Spleen (tissue), 11 donors: ENCODE results near the gene PLVAP. TPM values are rescaled to one million over a fixed set of nuclear protein-coding genes. Genes with fewer than 3 reads are reported as not detected.
A peak's percentile ranks its signal among the peaks of the same experiment; 100 is the strongest.

ENCODE experiments used
- DNase-seq: peaks from one replicate; pipeline ENCODE4 v3.0.0-alpha.2; 2020
- H3K27ac ChIP-seq, 8 donors: fragments of 200-600 bp; sonication (generic) in 7 of 8; 1 replicate in 4 of 8; 2 replicates in 4 of 8; pipeline versions ENCODE4 v1.5.0 to v1.8.0; 2016 to 2021; ENCODE audit warnings: inconsistent platforms in 4 of 8, mild to moderate bottlenecking in 4 of 8, moderate library complexity in 1 of 8
- H3K27me3 ChIP-seq, 7 donors: fragments of 200-600 bp; sonication (generic) in 6 of 7; replicated peaks in 1 of 7; 1 replicate in 4 of 7; 2 replicates in 3 of 7; pipeline versions ENCODE4 v1.5.0 to v1.8.0; 2016 to 2021; ENCODE audit warnings: inconsistent platforms in 3 of 7, mild to moderate bottlenecking in 1 of 7
- H3K36me3 ChIP-seq, 6 donors: fragments of 200-600 bp; sonication (generic) in 5 of 6; 1 replicate in 4 of 6; 2 replicates in 2 of 6; pipeline versions ENCODE4 v1.5.0 to v1.8.0; 2016 to 2021; ENCODE audit warnings: inconsistent platforms in 2 of 6
- H3K4me1 ChIP-seq, 6 donors: fragments of 200-600 bp; sonication (generic) in 5 of 6; 1 replicate in 3 of 6; 2 replicates in 3 of 6; pipeline versions ENCODE4 v1.5.0 to v1.8.0; 2016 to 2021; ENCODE audit warnings: inconsistent platforms in 3 of 6
- H3K4me3 ChIP-seq, 8 donors: fragments of 200-600 bp; sonication (generic) in 7 of 8; 1 replicate in 4 of 8; 2 replicates in 4 of 8; pipeline versions ENCODE4 v1.5.0 to v1.8.0; 2016 to 2021; ENCODE audit warnings: inconsistent platforms in 4 of 8, mild to moderate bottlenecking in 4 of 8, moderate library complexity in 2 of 8
- H3K9me3 ChIP-seq, 8 donors: fragments of 200-600 bp; sonication (generic) in 7 of 8; 1 replicate in 4 of 8; 2 replicates in 4 of 8; pipeline versions ENCODE4 v1.5.0 to v1.8.0; 2016 to 2021; ENCODE audit warnings: inconsistent platforms in 4 of 8
- CTCF ChIP-seq, 11 experiments: fragments of 200-600 bp in 7 of 11; fragments of 450-650 bp in 4 of 11; sonication (generic) in 4 of 11; IDR thresholded peaks in 8 of 11; conservative IDR thresholded peaks in 3 of 11; 1 replicate in 7 of 11; 2 replicates in 4 of 11; pipeline versions ENCODE4 v1.4.0 to v1.8.0; 2016 to 2021; ENCODE audit warnings: antibody characterized with exemption in 11 of 11, inconsistent platforms in 4 of 11, mild to moderate bottlenecking in 1 of 11
- POLR2A ChIP-seq, 3 donors: fragments of 450-650 bp; IDR thresholded peaks; one replicate each; pipeline ENCODE4 v1.5.1; 2017; ENCODE audit warnings: antibody characterized with exemption in 3 of 3, mild to moderate bottlenecking in 1 of 3
- POLR2AphosphoS5 ChIP-seq, 3 donors: sonication (generic); formaldehyde crosslinking; IDR thresholded peaks; one replicate each; pipeline ENCODE4 v1.5.1; 2017; ENCODE audit warnings: antibody characterized with exemption in 3 of 3
- WGBS, 5 donors: extraction: QIAGEN DNeasy Blood & Tissue Kit in 3 of 5; methylation state at CpG; one replicate each; pipeline versions ENCODE4 v1.1.5 to v1.1.7; 2013 to 2018; 5-methylcytosine and 5-hydroxymethylcytosine counted together
- intact Hi-C: fragments of 100-400 bp; cut with DNase I; formaldehyde crosslinking; loops from one replicate; pipeline ENCODE4 v1.15.0; 2023; ENCODE audit warnings: low total_unique reads
- polyA plus RNA-seq, 3 donors: library from polyadenylated mRNA; stranded (reverse); fragments of 200-250 nt; gene quantifications; one replicate each; pipeline ENCODE4 v1.2.1, GENCODE V29; 2013
- total RNA-seq, 7 donors: library from RNA; depleted of rRNA in 3 of 7; stranded (reverse); fragments of >200 nt in 3 of 7; fragmentation: NEBNext Ultra II Directional in 4 of 7; extraction: Animal tissue kit (Norgen Biotek cat#: 25700) in 4 of 7; gene quantifications; one replicate each; pipeline versions ENCODE4 v1.1.0 to v1.2.1, GENCODE V29; 2016 to 2021
- donor health status: healthy with polysubstance abuse.
- donor health status: DM: no; HTN: no; CAD: no; lungs with moderate emphysema.
- donor health status: DM: no; HTN: no; CAD: no.
- donor health status: Bipolar disorder and iron deficiency.
- donor health status: healthy.
- donor health status: DM: no; HTN: no; CAD: no.
- donor health status: DM: yes; HTN: yes; CAD: no.

PLVAP gene
- total and polyA plus RNA-seq, 10 donors = 26.6 to 555 (median 266) TPM

DNA sequence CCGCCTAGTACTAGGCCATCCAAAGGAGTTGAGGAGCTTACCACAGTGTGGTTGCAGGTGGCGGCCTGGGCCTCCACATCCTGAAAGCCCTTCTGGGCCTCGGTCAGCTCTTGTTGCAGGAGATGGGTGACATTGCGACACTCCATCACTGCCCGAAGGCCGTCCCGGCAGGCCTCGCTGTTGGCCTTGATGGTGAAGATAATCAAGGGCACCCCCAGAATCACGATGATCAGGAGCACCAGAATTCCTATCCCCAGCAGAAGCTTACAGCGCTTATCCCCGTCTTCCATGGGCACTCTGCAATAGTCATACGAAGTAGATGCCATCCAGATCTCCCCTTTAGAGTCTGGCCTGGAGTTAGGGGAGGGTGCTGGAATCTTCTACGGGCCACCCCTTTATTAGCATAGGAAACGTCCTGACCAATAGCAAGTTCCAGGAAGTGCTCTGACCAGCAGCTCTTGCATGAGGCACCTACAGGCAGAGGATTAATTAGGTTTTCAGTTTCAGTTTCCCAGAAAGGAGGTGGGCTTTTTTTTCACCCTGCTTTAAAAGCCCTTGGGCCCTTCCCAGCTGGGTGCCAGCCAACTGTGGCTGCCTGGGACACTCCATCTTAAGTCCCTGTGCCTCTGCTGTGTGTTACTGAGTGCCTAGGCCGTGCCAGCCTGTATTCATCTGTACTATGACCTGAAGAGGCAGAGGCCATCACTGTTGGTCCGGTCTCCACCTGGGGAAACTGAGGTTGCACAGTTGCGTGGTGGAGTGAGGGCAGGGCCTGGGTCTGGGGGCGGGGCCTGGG, 28.3 kb upstream of the PLVAP start, which contains the start of gene BST2:
Gene BST2, minus strand, starts transcription at position 381 of the 796 bp plus-strand sequence. Its CDS starts 55 bp downstream, at position 326.
- peak; percentile 86 for DNase-seq
- Histone ChIP-seq H3K27ac (peak within 1 kb of the TSS; percentile 91 to 97 (median 94)), H3K27me3 (no peaks in the 10 kb centered on the region), H3K4me1 (peaks cover 25 to 81% (median 61%) of the 10 kb centered on the region in 6 donors), H3K9me3 (no peaks in the 10 kb centered on the region), H3K36me3 (peaks cover 0 to 40% (median 16%) of the 10 kb centered on the region in 6 donors), H3K4me3 (peak within 1 kb of the TSS; percentile 60 to 80 (median 70))
- 1 to 8% (median 4%) methylated on average over 14 to 18 of the region's 18 CpGs for WGBS, 5 donors
- TF ChIP-seq CTCF (IDR thresholded peaks at IDR 0.05 in 8 of 11, conservative IDR thresholded peaks at IDR 0.05 in 3 of 11) (peak in 3 of 11 experiments; percentile 19 to 29 (median 24)), POLR2AphosphoS5 (IDR thresholded peaks at IDR 0.05) (peak; percentile 54 to 76 (median 63)), POLR2A (IDR thresholded peaks at IDR 0.05) (peak in 1 of 3 donors; percentile 42)
- intact Hi-C loops = no loop called here

DNA sequence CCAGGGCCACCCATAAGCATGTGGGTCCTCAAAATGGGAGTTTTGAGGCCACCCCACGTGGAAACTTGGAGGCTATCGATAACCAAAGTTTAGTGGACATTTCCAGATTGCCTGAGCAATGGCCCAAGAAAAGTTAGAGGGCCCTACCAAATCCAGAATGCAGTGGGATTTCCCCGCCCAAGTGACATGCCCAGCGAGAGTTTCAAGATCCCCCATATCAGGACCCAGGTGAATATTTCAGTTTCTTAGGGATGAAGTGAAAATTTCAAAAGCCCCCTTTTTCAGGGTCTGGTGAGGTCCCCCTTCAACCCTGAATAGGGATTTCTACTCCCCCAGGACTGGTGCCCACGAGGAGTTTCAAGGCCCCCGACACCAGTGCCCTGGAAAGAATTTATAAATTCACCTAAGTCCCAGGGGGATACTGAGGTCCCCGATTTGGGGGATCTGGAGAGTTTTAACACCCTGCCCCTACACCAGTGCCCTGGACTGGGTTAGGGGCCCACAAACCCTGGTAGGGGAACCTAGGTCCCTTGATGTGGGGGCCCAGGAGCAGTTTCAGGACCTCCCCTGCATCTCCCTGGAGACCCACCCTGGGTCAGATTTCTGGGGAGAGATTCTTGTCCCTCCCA, 27.6 kb upstream of the PLVAP start:
- no peaks in the 10 kb centered on the region for H3K27me3 ChIP-seq
- DNase-seq = no peak
- intact Hi-C loops = no loop called here
- no peaks in the 10 kb centered on the region for H3K9me3 ChIP-seq
- peaks cover 0 to 43% (median 24%) of the 10 kb centered on the region in 6 donors for H3K36me3 ChIP-seq
- peak overlapping the region; percentile 91 to 97 (median 94) for H3K27ac ChIP-seq
- 9 to 34% (median 22%) methylated on average over 7 of the region's 7 CpGs for WGBS, 5 donors
- TF ChIP-seq POLR2A (IDR thresholded peaks at IDR 0.05) = no peak
- no peak for TF ChIP-seq POLR2AphosphoS5 (IDR thresholded peaks at IDR 0.05)
- TF ChIP-seq CTCF (IDR thresholded peaks at IDR 0.05 in 8 of 11, conservative IDR thresholded peaks at IDR 0.05 in 3 of 11) = no peak
- H3K4me3 ChIP-seq = peak overlapping the region; percentile 60 to 80 (median 70)
- peaks cover 25 to 79% (median 59%) of the 10 kb centered on the region in 6 donors for H3K4me1 ChIP-seq

DNA sequence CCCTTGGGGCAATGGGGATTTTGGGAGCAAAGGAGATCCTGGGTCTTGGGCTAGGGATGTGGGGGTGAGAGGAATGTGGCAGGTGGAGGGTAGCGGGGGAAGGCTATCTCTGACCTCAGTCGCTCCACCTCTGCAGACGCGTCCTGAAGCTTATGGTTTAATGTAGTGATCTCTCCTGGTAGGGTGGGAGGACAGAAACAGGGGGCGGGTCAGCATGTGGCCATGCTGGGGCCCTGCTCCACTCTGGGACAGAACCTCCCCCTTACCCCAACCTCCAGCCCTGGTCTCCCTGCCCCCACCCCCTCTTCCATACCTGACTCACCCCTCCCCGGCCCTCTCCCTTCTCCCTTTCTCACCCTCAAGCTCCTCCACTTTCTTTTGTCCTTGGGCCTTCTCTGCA, 26.9 kb upstream of the PLVAP start:
- no peaks in the 10 kb centered on the region for H3K27me3 ChIP-seq
- no peak for DNase-seq
- peak overlapping the region; percentile 60 to 80 (median 70) for H3K4me3 ChIP-seq
- no peaks in the 10 kb centered on the region for H3K9me3 ChIP-seq
- intact Hi-C loops = no loop called here
- 22 to 48% (median 41%) methylated on average over 6 of the region's 6 CpGs for WGBS, 5 donors
- TF ChIP-seq POLR2AphosphoS5 (IDR thresholded peaks at IDR 0.05) (no peak), POLR2A (IDR thresholded peaks at IDR 0.05) (no peak), CTCF (IDR thresholded peaks at IDR 0.05 in 8 of 11, conservative IDR thresholded peaks at IDR 0.05 in 3 of 11) (no peak)
- peak overlapping the region; percentile 36 to 97 (median 94) for H3K27ac ChIP-seq
- peaks cover 0 to 48% (median 26%) of the 10 kb centered on the region in 6 donors for H3K36me3 ChIP-seq
- peaks cover 25 to 81% (median 55%) of the 10 kb centered on the region in 6 donors for H3K4me1 ChIP-seq
